MM.1S (cell line): Measurements from ENCODE around the gene AMBRA1.

ENCODE experiments used
- DNase-seq: peaks from one replicate; pipeline ENCODE4 v3.0.0-alpha.2; 2015
- H2AFZ ChIP-seq: fragments of 300-600 bp; sonication (generic); 2 replicates; pipeline ENCODE4 v1.6.0; 2016; ENCODE audit warnings: antibody characterized with exemption, low read length
- H3F3A ChIP-seq: fragments of 300-600 bp; sonication (generic); 2 replicates; pipeline ENCODE4 v1.6.1; 2016; ENCODE audit warnings: mild to moderate bottlenecking, antibody characterized with exemption, low read length, moderate library complexity, mixed read lengths; ENCODE audit not compliant: insufficient read depth
- H3K27ac ChIP-seq: fragments of 300-600 bp; sonication (generic); 2 replicates; pipeline ENCODE4 v1.5.1; 2016; ENCODE audit warnings: mild to moderate bottlenecking, low read length
- H3K27me3 ChIP-seq: fragments of 300-600 bp; sonication (generic); replicated peaks from 2 replicates; pipeline ENCODE4 v1.6.0; 2016; ENCODE audit warnings: low read length; ENCODE audit not compliant: insufficient read depth
- H3K36me3 ChIP-seq: fragments of 300-600 bp; sonication (generic); replicated peaks from 2 replicates; pipeline ENCODE4 v1.6.1; 2016; ENCODE audit warnings: mild to moderate bottlenecking, low read length, mixed read lengths; ENCODE audit not compliant: insufficient read depth
- H3K4me1 ChIP-seq: fragments of 300-600 bp; sonication (generic); 2 replicates; pipeline ENCODE4 v1.6.1; 2016; ENCODE audit warnings: low read length, mixed read lengths
- H3K4me2 ChIP-seq: fragments of 300-600 bp; sonication (generic); 2 replicates; pipeline ENCODE4 v1.6.0; 2016; ENCODE audit warnings: low read depth, low read length
- H3K4me3 ChIP-seq: fragments of 300-600 bp; sonication (generic); 2 replicates; pipeline ENCODE4 v1.5.1; 2016; ENCODE audit warnings: low read length, mixed read lengths
- H3K79me2 ChIP-seq: fragments of 300-600 bp; sonication (generic); 2 replicates; pipeline ENCODE4 v1.6.1; 2016; ENCODE audit warnings: mixed run types, low read length, mixed read lengths
- H3K9ac ChIP-seq: fragments of 300-600 bp; sonication (generic); 2 replicates; pipeline ENCODE4 v1.6.1; 2016; ENCODE audit warnings: low read length, mixed read lengths
- H3K9me2 ChIP-seq: fragments of 300-600 bp; sonication (generic); replicated peaks from 2 replicates; pipeline ENCODE4 v1.6.1; 2016; ENCODE audit warnings: mild to moderate bottlenecking, low read length, mixed read lengths; ENCODE audit not compliant: insufficient read depth
- H3K9me3 ChIP-seq: fragments of 300-600 bp; sonication (generic); replicated peaks from 2 replicates; pipeline ENCODE4 v1.6.1; 2016; ENCODE audit warnings: mild to moderate bottlenecking, low read length, mixed read lengths; ENCODE audit not compliant: insufficient read depth
- H4K20me1 ChIP-seq: fragments of 300-600 bp; sonication (generic); 2 replicates; pipeline ENCODE4 v1.6.1; 2016; ENCODE audit warnings: mild to moderate bottlenecking, low read length, moderate library complexity, mixed read lengths; ENCODE audit not compliant: insufficient read depth
- EZH2 ChIP-seq: fragments of 300-600 bp; sonication (generic); optimal IDR thresholded peaks from 2 replicates; pipeline ENCODE3; 2017; ENCODE audit warnings: low read depth, mild to moderate bottlenecking, antibody characterized with exemption, low read length, mixed read lengths
- EZH2phosphoT487 ChIP-seq: fragments of 300-600 bp; sonication (generic); IDR thresholded peaks from 2 replicates; pipeline ENCODE4 v1.6.1; 2018; ENCODE audit warnings: antibody characterized with exemption, low read length
- TF ChIP-seq, protein P1 (sequence below): fragments of 300-600 bp; sonication (generic); IDR thresholded peaks from 2 replicates; pipeline ENCODE4 v1.5.1; 2016; ENCODE audit warnings: antibody characterized with exemption, low read length, mixed read lengths

The AMBRA1 gene

DNA sequence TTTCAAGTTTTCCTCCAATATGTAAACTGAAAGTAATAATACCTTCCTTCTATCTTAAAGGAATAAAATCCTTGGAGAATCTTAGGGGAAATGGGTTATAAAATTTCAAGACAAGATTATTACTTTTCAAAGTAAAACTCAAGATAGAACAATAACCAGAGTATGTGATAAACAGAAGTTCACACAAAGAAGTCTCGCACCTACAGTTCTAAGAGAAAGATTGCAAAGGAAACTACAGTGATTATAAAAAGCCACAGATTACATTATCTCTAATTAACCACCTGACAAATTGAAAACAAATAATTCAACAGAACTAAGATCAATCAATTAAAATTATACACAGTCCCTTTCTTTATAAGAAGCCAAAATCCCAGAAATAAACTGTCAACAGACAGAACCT, 34.0 kb downstream of the AMBRA1 start:
- Histone ChIP-seq H3K36me3 (no peaks in the 10 kb centered on the region), H3K4me3 (peak overlapping the region; percentile 58), H3K9ac (peak overlapping the region; percentile 15; the same call in 1 of the 2 replicates), H3K27me3 (no peaks in the 10 kb centered on the region), H3F3A (peaks cover 18% of the 10 kb centered on the region), H3K27ac (peak overlapping the region; percentile 74; the same call in 1 of the 2 replicates), H3K79me2 (peaks cover 83% of the 10 kb centered on the region), H3K9me3 (no peaks in the 10 kb centered on the region), H3K4me2 (peak overlapping the region; percentile 86), H3K4me1 (peaks cover 23% of the 10 kb centered on the region), H4K20me1 (no peaks in the 10 kb centered on the region), H2AFZ (no peak overlapping the region), H3K9me2 (no peaks in the 10 kb centered on the region)
- TF ChIP-seq EZH2phosphoT487 (no peak), EZH2 (no peak)
- TF ChIP-seq, protein P1, sequence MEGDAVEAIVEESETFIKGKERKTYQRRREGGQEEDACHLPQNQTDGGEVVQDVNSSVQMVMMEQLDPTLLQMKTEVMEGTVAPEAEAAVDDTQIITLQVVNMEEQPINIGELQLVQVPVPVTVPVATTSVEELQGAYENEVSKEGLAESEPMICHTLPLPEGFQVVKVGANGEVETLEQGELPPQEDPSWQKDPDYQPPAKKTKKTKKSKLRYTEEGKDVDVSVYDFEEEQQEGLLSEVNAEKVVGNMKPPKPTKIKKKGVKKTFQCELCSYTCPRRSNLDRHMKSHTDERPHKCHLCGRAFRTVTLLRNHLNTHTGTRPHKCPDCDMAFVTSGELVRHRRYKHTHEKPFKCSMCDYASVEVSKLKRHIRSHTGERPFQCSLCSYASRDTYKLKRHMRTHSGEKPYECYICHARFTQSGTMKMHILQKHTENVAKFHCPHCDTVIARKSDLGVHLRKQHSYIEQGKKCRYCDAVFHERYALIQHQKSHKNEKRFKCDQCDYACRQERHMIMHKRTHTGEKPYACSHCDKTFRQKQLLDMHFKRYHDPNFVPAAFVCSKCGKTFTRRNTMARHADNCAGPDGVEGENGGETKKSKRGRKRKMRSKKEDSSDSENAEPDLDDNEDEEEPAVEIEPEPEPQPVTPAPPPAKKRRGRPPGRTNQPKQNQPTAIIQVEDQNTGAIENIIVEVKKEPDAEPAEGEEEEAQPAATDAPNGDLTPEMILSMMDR: no peak
- no peak for DNase-seq

DNA sequence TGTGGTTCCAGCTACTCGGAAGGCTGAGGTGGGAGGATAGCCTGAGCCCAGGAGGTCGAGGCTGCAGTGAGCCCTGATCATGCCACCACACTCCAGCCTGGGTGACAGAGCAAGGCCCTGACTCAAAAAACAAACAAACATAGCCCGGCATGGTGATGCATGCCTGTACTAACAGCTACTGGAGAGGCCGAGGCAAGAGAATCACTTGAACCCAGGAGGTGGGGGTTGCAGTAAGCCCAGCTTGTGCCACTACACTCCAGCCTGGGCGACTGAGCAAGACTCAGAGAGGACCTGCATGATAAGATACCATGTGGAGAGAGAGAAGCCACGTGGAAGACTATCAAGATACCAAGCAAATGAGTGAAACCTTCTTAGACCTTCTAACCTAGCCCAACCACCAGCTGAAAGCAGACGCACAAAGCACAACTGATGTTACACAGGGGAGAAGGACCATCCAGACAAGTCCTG, 36.1 kb downstream of the AMBRA1 start:
- H3K4me3 ChIP-seq: no peak overlapping the region
- H2AFZ ChIP-seq: no peak overlapping the region
- TF ChIP-seq EZH2phosphoT487 (no peak), EZH2 (no peak)
- TF ChIP-seq, protein P1: no peak
- peaks cover 18% of the 10 kb centered on the region for H3F3A ChIP-seq
- H3K36me3 ChIP-seq: no peaks in the 10 kb centered on the region
- no peaks in the 10 kb centered on the region for H4K20me1 ChIP-seq
- H3K27me3 ChIP-seq: no peaks in the 10 kb centered on the region
- peaks cover 86% of the 10 kb centered on the region for H3K79me2 ChIP-seq
- peaks cover 23% of the 10 kb centered on the region for H3K4me1 ChIP-seq
- H3K27ac ChIP-seq: no peak overlapping the region
- no peaks in the 10 kb centered on the region for H3K9me3 ChIP-seq
- no peak overlapping the region for H3K4me2 ChIP-seq
- H3K9ac ChIP-seq: no peak overlapping the region
- H3K9me2 ChIP-seq: no peaks in the 10 kb centered on the region
- no peak for DNase-seq

DNA sequence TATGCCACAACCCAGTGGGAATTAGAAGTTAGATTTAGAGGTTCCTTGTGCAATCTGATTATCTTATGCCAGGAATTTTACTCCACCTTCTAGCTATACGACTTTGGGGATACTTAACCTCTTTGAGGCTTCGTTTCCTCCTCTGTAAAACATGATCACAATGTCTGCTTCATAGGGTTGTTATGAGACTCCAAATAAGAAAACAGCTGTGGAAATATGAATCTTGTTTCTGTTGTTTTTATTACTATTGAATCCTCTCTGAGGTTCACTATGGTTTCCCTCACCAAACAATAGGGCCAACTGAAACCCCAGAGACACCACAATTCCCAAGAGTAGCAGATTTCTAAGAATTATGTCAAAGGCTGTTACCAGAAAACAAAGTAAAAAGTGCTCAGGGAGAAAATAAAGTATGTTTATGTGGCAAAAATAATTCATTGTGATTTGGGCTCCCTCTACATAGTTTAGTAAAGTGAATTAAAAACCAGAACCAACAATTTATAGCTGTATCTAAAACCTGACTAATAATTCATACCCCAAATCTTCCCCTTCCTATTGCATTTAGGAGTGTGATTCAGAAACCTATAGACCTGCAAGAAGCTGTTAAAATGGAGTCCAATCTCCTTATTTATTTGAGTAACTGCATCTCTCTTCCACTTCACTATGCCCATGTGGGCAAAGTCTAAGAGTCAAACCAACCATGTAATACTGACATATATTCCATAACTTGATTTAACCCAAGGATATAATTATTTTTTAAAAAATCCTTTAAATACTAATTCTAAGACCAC, 38.4 kb downstream of the AMBRA1 start:
- no peaks in the 10 kb centered on the region for H4K20me1 ChIP-seq
- no peaks in the 10 kb centered on the region for H3K36me3 ChIP-seq
- H3K4me3 ChIP-seq: no peak overlapping the region
- no peaks in the 10 kb centered on the region for H3K9me2 ChIP-seq
- peaks cover 10% of the 10 kb centered on the region for H3F3A ChIP-seq
- no peak for DNase-seq
- peaks cover 16% of the 10 kb centered on the region for H3K4me1 ChIP-seq
- H3K4me2 ChIP-seq: no peak overlapping the region
- H3K79me2 ChIP-seq: peaks cover 85% of the 10 kb centered on the region
- H3K9ac ChIP-seq: no peak overlapping the region
- no peak overlapping the region for H3K27ac ChIP-seq
- no peaks in the 10 kb centered on the region for H3K9me3 ChIP-seq
- no peaks in the 10 kb centered on the region for H3K27me3 ChIP-seq
- H2AFZ ChIP-seq: no peak overlapping the region
- no peak for TF ChIP-seq EZH2
- TF ChIP-seq, protein P1: no peak
- no peak for TF ChIP-seq EZH2phosphoT487
